Stimulated activated effector memory CD8-positive, alpha-beta T cell treated with anti-CD3 and anti-CD28 coated beads, Interleukin-12 subunit alpha, Interleukin-12 subunit beta, amount 100 ng/mL, for 72 hours (primary cell): ENCODE data around the gene ROR1.
"Not testable (repeated sequence)": the region's sequence is repeated elsewhere in the genome, so short reads cannot be mapped to it uniquely, and the experiment has no call there.

ENCODE experiments used
- ATAC-seq: fragments of 150-1000 bp; cut with Tn5 transposase; 2 replicates; pipeline ENCODE4 v1.10.0; 2021
- DNase-seq, 2 donors: peaks; one replicate each; pipeline ENCODE4 v3.0.0; 2021 to 2022; ENCODE audit warnings: low spot score in 2 of 2
- H3K27ac Mint-ChIP-seq: one replicate; pipeline ENCODE4 v1.8.0; 2022; ENCODE audit warnings: mild to moderate bottlenecking, mixed read lengths
- H3K36me3 Mint-ChIP-seq: one replicate; pipeline ENCODE4 v1.8.0; 2022; ENCODE audit warnings: mild to moderate bottlenecking, mixed read lengths
- H3K4me1 Mint-ChIP-seq: one replicate; pipeline ENCODE4 v1.8.0; 2022; ENCODE audit warnings: mixed read lengths
- H3K4me3 Mint-ChIP-seq: one replicate; pipeline ENCODE4 v1.8.0; 2022; ENCODE audit warnings: mild to moderate bottlenecking, mixed read lengths
- H3K9me3 Mint-ChIP-seq: one replicate; pipeline ENCODE4 v1.8.0; 2022; ENCODE audit warnings: mixed read lengths

Gene ROR1

DNA sequence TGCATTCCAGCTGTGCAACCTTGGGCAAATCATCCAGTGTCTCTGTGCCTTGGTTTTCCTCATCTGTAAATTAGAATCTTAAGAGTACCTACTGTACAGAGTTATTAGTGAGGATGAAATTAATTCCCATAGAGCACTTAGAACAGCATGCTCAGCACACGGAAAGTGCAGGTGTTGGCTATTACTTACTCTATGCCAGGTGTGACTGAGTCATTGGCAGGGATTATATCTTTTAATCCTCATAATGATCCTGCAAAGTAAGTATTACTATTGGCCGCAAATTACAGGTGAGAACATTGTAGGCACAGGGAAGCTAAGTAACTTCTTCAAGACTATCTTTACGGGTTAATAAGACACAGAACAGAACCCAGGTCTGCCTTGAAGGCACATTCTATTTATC, 423.3 kb downstream of the ROR1 start:
- no peak for ATAC-seq
- no peak overlapping the region for H3K27ac Mint-ChIP-seq

DNA sequence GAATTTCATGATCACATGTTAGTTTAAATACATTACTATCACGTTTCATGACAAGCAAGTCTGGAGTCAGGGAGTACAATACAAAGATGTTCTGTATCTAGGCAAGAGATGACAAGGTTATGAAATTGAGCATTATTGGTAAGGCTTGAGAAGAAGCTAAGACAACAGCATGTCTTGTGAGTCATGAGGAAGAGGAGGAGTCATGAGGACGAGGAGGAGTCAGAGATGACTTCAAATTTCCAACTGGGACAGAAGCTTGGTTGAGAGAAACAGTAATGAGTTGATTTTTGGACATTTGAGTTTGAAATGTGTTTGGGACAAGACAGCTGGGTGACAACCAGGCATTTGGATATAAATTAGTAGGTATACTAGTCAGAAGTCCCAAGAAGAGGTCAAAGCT, 425.3 kb downstream of the ROR1 start:
- Mint-ChIP-seq H3K9me3 (peaks cover 7% of the 10 kb centered on the region), H3K4me3 (no peak overlapping the region), H3K36me3 (no peaks in the 10 kb centered on the region), H3K4me1 (no peaks in the 10 kb centered on the region), H3K27ac (no peak overlapping the region)
- ATAC-seq = no peak
- DNase-seq = no peak

More for the DNA sequence above, 423.3 kb downstream of the ROR1 start:
- H3K9me3 Mint-ChIP-seq = peaks cover 4% of the 10 kb centered on the region
- no peaks in the 10 kb centered on the region for H3K36me3 Mint-ChIP-seq
- no peak for DNase-seq
- no peaks in the 10 kb centered on the region for H3K4me1 Mint-ChIP-seq
- no peak overlapping the region for H3K4me3 Mint-ChIP-seq

DNA sequence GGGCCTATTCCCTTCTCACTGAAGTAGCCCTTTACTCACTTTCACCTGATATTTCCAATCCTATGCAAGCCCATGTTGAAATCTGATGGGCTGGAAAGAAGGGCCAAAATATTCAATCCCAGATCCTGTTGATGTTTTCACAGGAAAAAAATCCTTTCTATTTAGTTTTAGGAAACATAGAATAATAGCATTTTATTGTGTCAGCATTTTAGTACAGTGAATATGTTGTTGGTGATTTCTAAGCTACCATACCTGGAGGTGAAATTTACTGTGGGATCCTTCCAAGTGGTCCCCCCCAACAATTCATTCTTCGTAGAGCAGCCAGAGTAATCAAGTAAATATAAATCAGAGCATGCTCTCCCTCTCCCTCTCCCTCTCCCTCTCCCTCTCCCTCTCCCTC, 426.2 kb downstream of the ROR1 start:
- peaks cover 7% of the 10 kb centered on the region for H3K9me3 Mint-ChIP-seq
- no peak overlapping the region for H3K4me3 Mint-ChIP-seq
- H3K36me3 Mint-ChIP-seq = no peaks in the 10 kb centered on the region
- no peaks in the 10 kb centered on the region for H3K4me1 Mint-ChIP-seq
- H3K27ac Mint-ChIP-seq = no peak overlapping the region
- no peak for ATAC-seq
- no peak for DNase-seq

DNA sequence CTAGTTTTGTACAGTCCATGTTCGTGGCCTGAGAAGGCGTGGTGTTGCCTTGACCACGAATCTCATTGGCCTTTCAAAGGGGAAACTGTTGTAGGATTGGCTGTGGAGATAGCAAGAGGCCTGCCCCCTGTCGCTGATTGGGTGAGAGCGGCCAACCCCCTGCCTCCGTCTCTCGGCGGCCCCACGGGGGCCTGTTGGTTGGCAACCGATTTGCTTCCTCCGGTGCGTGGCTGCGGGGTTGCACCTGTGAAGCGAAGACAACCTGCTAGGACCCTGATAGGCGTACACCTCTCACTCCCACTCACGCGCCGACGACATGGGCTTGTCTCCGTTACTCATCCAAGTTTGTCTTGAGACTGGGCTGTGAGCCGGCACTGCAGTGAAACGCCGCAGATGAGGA, 429.6 kb downstream of the ROR1 start, which contains the start of gene UBE2U:
UBE2U (plus strand) TSS at position 204 of the 400 bp plus-strand sequence. CDS start 428 bp downstream, outside the sequence.
- Mint-ChIP-seq H3K27ac (no peak within 1 kb of the TSS), H3K9me3 (peaks cover 7% of the 10 kb centered on the region), H3K4me3 (no peak within 1 kb of the TSS), H3K4me1 (no peaks in the 10 kb centered on the region), H3K36me3 (no peaks in the 10 kb centered on the region)
- ATAC-seq (no peak), DNase-seq (no peak)

DNA sequence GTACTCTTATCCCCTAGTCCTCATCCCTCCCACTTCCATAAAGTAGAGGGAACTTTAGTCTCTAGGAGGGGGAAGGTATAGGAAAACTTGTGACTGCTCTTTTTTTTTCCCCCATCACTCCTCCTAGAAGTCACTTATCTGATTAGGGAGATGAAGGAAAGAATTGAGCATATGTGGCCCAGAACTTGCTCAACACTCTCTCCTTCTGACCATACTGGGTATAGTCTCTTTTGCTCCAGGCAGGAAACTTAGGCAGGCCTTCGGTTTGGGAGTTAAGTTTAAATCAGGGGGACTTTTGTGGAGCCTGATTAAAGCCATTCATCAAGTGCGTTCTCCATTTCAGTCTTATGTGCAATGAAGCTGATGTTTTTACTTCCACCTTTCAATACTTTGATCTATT, 435.4 kb downstream of the ROR1 start:
- DNase-seq = no peak
- no peaks in the 10 kb centered on the region for H3K9me3 Mint-ChIP-seq
- H3K27ac Mint-ChIP-seq = no peak overlapping the region
- no peak overlapping the region for H3K4me3 Mint-ChIP-seq
- no peak for ATAC-seq
- no peaks in the 10 kb centered on the region for H3K36me3 Mint-ChIP-seq
- H3K4me1 Mint-ChIP-seq = no peaks in the 10 kb centered on the region

DNA sequence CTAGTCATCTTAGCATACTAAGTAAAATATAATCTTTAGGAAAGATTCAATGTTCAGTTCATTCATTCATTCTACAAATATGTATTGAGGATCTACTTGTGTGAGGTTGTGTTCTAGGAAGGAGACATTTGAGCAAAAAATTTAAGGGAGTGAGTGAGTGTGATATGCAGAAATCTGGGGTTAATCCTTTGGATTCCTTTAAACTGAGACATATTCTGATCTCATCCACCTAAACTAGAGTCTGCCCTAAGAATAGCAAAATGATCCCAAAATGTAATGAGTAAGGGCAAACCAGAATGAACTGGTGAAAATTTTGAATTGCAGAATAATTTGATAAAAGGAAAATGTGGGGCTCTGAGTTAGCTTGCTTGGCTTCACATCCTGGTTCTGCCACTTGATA, 438.2 kb downstream of the ROR1 start:
- ATAC-seq = no peak
- DNase-seq = no peak
- H3K27ac Mint-ChIP-seq = no peak overlapping the region
- H3K36me3 Mint-ChIP-seq = no peaks in the 10 kb centered on the region
- no peak overlapping the region for H3K4me3 Mint-ChIP-seq
- H3K9me3 Mint-ChIP-seq = no peaks in the 10 kb centered on the region
- no peaks in the 10 kb centered on the region for H3K4me1 Mint-ChIP-seq

DNA sequence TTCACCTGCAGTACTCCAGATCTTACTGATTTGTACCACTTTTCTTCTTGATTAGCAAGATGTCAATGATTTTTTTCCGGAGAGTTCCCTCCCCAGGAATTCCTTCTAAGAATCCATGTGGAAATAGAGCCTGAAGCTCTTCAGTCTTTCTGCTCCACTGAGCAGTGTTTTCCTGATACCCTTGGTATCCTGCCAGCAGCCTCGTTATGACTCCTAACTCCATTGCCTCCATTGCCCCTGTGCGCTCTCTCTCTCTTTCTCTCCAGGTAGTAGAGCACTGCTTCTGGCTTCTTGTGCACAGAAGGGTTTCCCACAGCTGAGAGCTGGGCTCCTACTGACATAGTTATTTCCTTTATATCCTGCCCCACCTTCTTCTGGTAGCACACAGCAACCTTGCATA, 441.8 kb downstream of the ROR1 start:
- DNase-seq (no peak), ATAC-seq (no peak)
- H3K4me1 Mint-ChIP-seq = no peaks in the 10 kb centered on the region
- no peaks in the 10 kb centered on the region for H3K9me3 Mint-ChIP-seq
- H3K4me3 Mint-ChIP-seq = no peak overlapping the region
- no peak overlapping the region for H3K27ac Mint-ChIP-seq
- no peaks in the 10 kb centered on the region for H3K36me3 Mint-ChIP-seq

DNA sequence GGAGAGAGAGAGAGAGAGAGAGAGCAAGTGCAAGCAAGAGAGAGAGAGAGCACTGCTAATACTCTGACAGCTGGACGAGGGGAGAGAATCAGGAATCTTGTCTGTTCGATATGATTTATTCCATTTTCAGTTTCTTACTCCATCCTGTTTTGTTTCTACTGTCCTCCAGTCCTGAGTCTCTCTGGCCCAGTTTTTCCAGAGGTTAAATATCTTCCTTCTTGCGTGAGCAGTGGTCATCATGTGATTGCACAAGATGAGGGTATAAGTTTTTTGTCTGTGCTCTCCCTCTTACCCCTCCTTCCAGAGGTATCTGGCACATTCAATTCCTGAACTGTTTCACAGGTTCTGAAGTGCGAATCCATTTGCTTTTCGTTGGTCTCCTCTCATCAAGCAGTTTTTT, 446.4 kb downstream of the ROR1 start:
- ATAC-seq = no peak
- Mint-ChIP-seq H3K27ac (no peak overlapping the region), H3K4me3 (no peak overlapping the region), H3K36me3 (no peaks in the 10 kb centered on the region), H3K9me3 (no peaks in the 10 kb centered on the region), H3K4me1 (peaks cover 9% of the 10 kb centered on the region)
- DNase-seq = no peak

DNA sequence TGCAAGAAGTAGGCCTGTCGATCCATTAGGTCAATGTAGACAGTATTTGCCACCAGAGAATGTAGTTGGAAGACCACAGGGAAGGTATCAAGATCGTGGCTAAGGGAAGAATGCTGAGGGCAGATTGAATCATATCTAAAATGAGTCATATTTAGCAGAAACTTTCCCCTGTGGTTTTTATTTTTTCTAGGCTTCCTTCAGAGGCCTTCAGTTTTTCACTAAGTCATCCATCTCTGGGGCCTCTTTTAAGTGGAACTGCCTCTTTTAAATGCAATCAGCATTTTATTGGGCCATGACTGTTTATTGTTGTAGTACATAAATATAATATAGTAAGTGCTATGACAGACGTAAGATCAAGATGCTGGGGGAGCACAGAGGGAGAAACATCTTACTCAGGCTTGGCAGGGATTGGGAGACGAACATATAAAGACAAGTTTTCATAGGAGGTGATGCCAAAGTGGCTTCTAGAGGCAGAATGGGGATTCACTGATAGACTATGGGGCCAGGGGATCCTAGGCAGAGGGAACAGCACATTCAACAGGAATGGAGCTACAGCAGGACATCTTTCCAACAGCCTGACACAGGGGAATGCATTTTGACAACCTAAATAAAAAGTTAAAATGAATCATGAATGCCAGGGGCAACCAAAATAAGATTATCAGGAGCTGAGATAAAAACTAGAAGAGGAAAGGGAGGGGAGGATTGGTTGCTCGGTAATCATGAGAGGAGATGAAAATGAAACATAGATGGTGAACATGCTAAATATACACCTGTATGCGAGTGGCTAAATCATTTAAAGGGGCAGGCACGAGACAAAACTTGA, 449.7 kb downstream of the ROR1 start:
- Mint-ChIP-seq H3K4me1 (peaks cover 9% of the 10 kb centered on the region), H3K36me3 (no peaks in the 10 kb centered on the region), H3K4me3 (no peak overlapping the region), H3K9me3 (no peaks in the 10 kb centered on the region), H3K27ac (no peak overlapping the region)
- DNase-seq (no peak), ATAC-seq (peak; percentile 62)

DNA sequence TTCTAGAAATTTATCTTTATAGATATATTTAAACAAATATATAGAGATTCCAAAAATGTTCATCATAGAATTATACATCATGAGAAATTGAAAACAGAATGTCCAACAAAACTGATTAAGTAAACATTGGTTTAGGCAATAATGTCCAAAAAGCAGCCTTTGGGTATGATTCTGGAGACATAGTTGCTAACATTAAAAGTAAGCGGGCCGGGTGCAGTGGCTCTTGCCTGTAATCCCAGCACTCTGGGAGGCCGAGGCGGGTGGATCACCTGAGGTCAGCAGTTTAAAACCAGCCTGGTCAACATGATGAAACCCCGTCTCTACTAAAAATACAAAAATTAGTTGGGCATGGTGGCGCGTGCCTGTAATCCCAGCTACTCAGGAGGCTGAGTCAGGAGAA, 450.4 kb downstream of the ROR1 start:
- DNase-seq, H3K4me3 Mint-ChIP-seq, H3K9me3 Mint-ChIP-seq, H3K27ac Mint-ChIP-seq, H3K4me1 Mint-ChIP-seq, H3K36me3 Mint-ChIP-seq, ATAC-seq: not testable (repeated sequence)

DNA sequence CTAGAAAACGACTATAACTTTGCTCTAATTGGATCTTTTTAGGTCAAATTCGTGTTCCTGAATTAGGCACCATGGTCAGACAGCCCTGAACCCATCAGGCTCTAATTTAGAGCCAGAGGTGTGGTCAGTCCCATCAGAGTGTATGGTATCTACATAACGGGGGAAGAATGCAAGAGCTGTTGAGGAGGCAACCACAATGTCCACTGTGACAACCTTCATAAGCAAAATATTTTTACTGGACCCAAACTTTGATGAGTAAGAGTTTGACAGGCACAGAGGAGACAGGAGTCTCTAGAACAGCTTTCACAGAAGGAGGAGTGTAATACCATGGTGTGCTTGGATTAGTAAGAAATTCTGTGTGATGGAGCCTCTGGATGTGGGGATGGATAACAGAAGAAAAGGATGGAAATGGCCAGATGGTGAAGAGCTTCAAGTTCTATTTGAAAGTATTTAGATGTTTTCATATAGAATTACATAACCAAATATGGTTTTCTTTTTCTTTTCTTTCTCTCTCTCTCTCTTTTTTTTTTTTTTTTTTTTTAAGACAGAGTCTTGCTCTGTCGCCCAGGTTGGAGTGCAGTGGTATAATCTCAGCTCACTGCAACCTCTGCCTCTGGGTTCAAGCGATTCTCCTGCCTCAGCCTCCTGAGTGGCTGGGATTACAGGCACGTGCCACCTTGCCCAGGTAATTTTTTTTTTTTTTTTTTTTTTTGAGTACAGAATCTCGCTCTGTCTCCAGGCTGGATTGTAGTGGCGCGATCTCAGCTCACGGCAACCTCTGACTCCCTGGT, 454.5 kb downstream of the ROR1 start:
- no peak for ATAC-seq
- peaks cover 5% of the 10 kb centered on the region for H3K4me1 Mint-ChIP-seq
- H3K36me3 Mint-ChIP-seq = no peaks in the 10 kb centered on the region
- H3K4me3 Mint-ChIP-seq = no peak overlapping the region
- no peak for DNase-seq
- no peaks in the 10 kb centered on the region for H3K9me3 Mint-ChIP-seq
- H3K27ac Mint-ChIP-seq = no peak overlapping the region

DNA sequence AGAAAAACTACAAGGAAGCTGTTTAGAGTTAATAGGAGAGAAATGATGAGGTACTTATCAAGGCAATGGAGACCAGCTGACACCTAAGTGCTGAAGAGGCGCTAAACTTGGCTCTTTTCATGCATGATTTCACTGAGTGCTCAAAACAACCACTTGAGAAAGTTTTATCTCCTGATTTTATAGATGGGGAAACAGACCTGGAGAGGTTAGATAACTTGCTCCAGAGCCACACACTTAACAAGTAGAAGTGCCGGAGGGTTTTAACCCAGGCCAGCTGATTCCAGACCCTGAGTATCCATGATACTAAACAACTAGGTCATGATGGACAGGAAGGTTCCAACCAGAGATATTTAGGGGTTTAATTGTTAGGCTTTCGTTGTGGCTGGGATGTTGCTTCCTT, 455.5 kb downstream of the ROR1 start:
- ATAC-seq = no peak
- H3K9me3 Mint-ChIP-seq = no peaks in the 10 kb centered on the region
- no peak overlapping the region for H3K27ac Mint-ChIP-seq
- H3K36me3 Mint-ChIP-seq = no peaks in the 10 kb centered on the region
- no peak overlapping the region for H3K4me3 Mint-ChIP-seq
- DNase-seq = no peak
- no peaks in the 10 kb centered on the region for H3K4me1 Mint-ChIP-seq
